GM18520 (cell line): ENCODE results near the gene ATP5MC2.
A peak's percentile ranks its signal among the peaks of the same experiment; 100 is the strongest.
"Not testable (repeated sequence)": the region's sequence is repeated elsewhere in the genome, so short reads cannot be mapped to it uniquely, and the experiment has no call there.

ENCODE experiments used
- ATAC-seq: cut with Tn5 transposase; IDR thresholded peaks from one replicate; pipeline ENCODE4 v1.9.1; 2021; ENCODE audit not compliant: unreplicated experiment

Gene ATP5MC2

DNA sequence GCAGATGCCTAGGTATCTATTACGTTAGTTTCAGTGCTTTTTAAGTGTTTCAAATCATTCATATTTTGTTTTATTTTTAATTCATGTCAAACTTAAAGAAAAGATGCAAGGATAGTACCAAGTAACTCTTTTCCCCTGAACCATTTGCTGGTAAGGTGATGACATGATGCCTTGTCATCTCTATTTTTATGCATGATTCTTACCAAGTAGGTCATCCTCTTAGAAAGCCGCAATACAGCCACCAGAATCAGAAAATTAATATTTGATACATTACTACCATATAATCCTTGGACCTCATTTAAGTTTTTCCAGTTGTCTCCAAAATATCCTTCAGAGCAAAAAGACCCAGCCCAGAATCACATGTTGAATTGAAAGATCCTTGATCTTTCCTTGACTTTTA lies 22.3 kb downstream of the ATP5MC2 start:
- no peak for ATAC-seq

DNA sequence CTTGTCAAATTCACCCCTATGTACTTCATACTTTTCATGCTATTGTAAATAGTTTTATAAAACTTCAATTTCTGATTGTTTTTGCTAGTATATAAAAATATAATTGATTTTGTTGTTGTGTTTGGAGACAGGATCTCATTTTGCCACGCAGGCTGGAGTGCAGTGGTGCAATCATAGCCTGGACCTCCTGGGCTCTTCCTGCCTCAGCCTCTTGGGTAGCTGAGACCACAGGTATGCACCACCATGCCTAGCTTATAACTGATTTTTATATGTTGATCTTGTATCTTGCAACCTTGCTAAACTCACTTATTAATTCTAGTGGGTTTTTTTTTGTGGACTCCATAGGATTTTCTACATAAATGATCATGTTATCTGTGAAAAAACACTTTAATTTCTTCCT lies 23.5 kb downstream of the ATP5MC2 start:
- ATAC-seq, result no peak

DNA sequence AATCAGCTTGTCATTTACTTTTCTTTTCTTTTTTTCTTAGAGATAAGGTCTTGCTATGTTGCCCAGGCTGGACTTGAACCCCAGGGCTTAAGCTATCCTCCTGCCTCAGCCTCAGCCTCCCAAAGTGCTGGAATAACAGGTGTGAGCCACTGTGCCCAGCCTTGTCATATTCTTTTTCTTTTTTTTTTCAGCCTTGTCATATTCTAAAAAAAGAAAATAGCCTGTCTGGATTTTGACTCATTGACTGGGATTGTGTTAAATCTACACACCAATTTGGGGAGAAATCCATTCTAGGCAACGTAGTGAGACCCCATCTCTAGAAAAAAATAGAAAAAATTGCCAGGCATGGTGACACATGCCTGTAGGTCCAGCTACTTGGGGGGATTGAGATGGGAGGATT lies 24.1 kb downstream of the ATP5MC2 start:
- ATAC-seq, result no peak

DNA sequence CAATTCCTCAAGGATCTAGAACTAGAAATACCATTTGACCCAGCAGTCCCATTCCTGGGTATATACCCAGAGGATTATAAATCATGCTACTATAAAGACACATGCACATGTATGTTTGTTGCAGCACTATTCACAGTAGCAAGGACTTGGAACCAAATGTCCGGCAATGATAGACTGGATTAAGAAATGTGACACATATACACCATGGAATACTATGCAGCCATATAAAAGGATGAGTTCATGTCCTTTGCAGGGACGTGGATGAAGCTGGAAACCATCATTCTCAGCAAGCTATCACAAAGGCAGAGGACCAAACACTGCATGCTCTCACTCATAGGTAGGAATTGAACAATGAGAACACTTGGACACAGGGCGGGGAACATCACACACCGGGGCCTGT lies 29.6 kb downstream of the ATP5MC2 start:
- not testable (repeated sequence) for ATAC-seq

DNA sequence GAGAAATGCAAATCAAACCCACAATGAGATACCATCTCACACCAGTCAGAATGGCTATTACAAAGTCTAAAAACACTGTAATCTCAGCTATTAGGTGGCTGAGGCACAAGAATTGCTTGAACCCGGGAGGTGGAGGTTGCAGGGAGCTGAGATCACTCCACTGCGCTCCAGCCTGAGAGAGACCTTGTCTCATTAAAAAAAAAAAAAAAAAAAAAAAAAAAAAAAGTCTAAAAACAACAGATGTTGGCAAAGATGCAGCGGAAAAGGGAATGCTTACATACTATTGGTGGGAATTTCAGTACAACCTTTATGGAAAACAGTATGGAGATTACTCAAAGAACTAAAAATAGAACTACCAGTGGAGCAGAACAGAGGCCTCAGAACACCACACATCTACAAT lies 30.7 kb downstream of the ATP5MC2 start:
- no peak for ATAC-seq

DNA sequence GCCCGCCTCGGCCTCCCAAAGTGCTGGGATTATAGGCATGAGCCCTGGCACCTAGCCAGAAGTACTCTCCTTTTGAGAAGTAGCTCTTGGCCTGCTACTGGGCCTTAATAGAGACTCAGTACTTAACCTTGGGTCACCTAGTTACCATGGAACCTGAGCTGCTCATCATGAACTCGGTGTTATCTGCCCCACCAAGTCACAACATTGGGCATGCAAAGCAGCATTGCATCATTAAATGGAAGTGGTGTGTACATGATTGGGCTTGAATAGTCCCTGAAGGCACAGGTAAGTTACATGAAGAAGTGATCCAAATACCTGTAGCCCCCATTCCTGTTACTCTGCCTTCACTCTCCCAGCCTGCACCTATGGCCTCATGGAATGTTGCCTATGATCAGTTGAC lies 31.8 kb downstream of the ATP5MC2 start:
- ATAC-seq, result no peak

DNA sequence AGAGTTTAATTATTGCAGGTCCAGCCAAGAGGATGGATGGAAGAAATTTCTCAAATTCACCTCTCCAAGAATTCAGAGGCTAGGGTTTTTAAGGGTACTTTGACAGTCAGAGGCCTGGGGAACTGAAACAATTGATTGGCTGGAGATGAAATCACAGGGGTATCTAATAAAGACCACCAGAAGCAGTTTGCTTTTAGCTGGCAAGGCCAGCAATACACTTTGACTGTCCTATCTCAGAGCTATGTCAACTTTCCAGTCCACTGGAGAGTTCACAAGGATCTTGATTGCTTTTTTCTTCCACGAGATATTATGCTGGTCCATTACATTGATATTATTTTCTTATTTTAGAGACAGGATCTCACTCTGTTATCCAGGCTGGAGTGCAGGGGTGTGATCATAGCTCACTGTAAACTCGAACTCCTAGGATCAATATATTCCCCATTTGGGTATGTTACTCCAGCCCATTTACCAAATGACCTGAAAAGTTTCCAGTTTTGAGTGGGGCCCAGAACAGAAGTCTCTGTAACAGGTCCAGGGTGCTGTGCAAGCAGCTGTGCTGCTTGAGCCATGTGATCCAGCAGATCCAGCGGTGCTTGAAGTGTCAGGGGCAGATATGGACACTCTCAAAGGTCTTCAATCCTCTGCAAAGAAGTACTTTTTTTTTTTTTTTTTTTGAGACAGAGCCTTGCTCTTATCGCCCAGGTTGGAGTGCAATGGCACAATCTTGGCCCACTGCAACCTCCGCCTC lies 32.5 kb downstream of the ATP5MC2 start:
- ATAC-seq, result no peak

DNA sequence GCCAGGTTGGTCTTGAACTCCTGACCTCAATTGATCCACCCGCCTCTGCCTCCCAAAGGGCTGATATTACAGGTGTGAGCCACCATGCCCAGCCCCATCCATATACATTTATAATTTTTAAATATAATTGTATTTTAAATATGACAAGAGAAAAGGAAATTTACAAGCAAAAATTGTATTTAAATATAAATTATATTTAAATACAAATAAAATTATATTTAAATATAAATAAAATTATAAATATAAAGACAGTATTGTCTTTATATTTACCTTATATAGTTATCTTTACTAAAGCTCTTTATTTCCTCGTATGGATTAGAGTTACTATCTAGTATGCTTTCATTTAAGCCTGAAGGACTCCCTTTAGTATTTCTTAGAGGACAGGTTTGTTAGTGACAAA lies 37.8 kb downstream of the ATP5MC2 start:
- ATAC-seq, result no peak

DNA sequence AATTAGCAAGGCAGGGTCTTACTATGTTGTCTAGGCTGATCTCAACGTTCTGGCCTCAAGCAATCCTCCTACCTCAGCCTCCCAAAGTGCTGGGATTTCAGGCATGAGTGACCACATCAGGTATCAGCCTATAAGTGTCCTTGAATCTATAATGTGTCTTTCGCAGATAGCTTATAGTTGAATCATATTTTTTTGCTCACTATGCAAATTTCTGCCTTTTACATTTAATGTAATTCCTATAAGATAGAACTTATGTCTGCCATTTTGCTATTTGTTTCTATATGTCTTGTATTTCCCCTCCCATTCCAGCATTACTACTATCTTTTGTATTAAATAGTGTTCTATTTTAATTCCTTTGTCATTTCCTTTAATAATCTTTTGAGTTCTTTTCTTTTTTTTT lies 39.2 kb downstream of the ATP5MC2 start:
- ATAC-seq, result no peak

DNA sequence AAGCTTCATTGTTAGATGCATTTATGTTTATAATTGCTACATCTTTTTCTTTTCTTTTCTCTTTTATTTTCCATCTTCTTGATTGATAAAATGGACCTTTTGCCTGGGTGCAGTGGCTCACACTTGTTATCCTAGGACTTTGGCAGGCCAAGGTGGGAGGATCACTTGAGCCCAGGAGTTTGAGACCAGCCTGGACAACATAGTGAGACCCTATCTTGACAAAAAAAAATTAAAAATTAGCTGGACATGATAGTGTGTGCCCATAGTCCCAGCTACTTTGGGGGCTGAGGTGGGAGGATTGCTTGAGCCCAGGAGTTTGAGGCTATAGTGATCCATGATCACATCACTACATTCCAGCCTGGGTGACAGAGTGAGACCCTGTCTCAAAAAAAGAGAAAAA lies 40.2 kb downstream of the ATP5MC2 start:
- not testable (repeated sequence) for ATAC-seq

DNA sequence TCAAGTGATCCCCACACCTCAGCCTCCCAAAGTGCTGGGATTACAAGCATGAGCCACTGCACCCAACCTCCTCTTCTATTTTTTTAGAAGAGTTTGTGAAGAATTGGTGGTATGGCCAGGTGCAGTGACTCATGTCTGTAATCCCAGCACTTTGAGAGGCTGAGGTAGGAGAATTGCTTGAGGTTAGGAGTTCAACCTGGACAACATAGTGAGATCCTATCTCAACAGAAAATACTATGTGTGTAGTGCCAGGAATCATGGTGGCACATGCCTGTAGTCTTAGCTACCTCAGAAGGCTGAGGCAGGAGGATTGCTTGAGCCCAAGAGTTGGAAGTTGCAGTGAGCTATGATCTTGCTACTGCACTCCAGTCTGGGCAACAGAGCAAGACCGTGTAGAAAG lies 44.2 kb downstream of the ATP5MC2 start:
- no peak for ATAC-seq

DNA sequence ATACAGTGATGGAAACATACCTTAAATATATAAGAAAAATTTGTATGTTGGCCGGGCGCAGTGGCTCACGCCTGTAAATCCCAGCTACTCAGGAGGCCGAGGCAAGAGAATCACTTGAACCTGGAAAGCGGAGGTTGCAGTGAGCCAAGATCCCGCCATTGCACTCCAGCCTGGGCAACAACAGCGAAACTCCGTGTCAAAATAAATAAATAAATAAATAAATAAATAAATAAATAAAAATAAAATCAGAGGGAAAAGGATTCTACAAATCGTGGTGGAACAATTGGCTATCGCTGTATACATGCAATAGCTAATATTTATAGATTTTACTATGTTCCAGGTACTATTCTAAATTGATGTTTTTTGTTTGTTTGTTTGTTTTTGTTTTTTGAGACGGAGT lies 48.0 kb downstream of the ATP5MC2 start:
- no peak for ATAC-seq

DNA sequence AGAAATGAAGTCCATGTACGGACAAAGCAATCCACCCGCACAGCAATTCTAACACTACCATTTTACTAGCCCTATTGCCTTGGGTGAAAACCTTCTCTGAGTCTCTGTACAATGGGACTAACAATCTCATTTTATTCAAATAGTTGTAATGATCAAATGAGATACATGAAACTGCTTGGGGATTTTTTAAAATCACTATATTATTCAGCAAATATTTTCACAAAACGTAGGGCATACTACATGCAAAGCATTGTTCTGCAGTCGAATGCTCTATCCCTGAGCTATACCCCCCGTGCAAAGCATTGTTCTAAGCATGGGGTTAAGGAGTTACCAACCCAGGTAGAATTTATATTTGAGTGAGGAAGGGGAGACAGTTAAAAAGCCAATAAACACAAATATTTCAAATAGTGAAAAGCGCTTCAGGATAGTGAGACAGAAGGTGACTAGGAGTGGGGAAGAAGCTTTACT lies 49.1 kb downstream of the ATP5MC2 start:
- no peak for ATAC-seq

DNA sequence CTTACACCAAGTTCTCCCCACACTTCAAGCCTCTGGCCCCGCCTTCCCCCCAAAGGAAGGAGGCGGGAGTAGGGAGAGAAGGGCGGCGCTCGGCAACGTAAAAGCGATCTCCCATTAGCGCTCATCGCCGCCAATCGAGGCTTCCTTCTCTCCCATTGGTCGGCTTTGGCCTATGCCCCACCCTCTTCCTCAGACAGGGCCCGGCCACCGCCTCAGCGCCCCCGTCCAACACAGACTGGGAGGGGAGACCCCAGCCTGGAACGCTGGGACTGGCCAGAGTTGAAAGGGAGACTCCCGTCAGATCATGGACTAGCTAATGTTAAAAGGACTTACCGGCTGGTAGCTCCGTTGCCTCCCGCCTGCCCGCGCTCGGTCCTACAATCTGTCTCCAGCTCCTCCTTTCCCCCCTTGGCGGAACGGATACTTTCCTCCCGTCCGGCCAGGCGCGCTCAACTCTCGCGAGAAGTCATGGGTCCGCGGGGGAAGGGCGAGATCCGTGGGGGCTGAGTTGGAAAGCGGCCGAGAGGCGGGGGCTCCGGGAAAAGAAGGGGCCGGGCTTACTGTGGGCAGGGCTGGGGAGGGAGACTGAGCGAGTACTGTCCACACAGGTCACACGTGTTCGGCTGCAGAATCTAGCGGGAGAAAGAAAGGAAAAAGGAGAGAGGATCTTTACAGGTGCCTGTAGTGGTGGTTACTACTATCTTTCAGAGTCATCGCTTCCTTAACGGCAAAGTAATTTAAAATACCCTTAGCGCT lies 49.8 kb downstream of the ATP5MC2 start, which contains the start of gene ATF7:
TSS of gene ATF7 (minus strand) at position 437 of the 756 bp plus-strand sequence. CDS start 25,382 bp downstream, outside the sequence.
- peak; percentile 90 for ATAC-seq

DNA sequence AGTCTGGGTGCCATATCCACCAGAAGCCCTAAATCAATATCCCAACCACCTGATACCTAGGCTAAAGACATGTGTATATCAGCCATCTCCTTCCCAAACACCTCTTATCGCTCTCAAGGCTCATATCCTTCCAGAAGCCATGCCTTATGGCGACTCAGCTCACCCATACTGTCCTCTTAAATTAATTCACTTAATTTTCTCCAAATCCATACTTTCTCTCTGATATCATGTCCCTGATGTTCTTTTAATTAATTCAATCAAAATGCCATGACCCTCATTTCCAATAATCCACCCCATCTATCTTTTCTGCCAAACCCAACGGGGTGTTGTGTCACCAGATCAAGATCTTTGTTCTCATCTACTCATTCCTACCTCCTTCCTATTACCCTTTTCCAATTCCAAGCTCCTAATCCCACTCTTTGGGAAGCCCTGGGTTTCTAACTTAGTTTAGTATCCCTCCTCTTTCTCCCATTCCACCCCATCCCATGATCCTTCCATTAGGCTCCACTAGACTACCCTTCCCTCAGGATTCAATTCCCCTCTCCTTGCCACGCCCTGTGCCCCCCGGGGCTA lies 50.4 kb downstream of the ATP5MC2 start:
- ATAC-seq, result no peak

DNA sequence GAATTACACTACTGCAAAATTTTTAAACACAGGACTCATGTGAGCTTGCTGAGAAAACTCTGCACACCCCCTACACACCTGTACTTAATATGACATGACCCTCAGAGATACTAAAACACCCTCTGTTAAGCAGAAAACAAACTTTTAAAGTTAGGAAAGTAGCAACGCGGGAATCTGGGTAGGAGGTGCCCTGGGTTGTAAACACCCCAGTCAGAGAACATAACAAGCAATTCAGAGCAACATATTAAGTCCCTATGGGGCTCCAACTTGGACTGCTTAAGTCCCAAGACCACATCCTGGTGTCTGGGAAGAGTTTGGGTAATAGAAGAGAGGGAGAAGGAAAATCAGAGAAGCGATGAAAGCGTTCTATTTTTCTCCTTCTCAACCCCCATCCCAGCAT lies 50.9 kb downstream of the ATP5MC2 start:
- no peak for ATAC-seq

DNA sequence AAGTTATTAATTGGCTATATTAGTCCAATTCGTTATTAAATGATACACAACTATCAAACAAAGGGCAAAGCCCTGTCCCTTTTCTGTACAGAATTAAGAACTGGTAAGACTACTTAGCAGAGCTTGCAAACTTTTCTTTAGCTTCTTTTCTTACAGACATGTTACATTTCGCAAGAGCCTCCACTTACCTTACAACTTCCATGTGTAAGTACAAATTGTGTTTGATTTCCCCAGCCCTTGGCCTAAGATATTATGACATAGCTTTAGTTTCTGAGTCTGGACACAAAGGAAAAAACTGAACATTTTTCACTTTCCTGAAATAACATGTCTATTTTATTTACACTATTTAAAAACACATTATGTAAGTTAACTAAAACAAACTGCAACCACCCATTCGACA lies 51.4 kb downstream of the ATP5MC2 start:
- no peak for ATAC-seq

DNA sequence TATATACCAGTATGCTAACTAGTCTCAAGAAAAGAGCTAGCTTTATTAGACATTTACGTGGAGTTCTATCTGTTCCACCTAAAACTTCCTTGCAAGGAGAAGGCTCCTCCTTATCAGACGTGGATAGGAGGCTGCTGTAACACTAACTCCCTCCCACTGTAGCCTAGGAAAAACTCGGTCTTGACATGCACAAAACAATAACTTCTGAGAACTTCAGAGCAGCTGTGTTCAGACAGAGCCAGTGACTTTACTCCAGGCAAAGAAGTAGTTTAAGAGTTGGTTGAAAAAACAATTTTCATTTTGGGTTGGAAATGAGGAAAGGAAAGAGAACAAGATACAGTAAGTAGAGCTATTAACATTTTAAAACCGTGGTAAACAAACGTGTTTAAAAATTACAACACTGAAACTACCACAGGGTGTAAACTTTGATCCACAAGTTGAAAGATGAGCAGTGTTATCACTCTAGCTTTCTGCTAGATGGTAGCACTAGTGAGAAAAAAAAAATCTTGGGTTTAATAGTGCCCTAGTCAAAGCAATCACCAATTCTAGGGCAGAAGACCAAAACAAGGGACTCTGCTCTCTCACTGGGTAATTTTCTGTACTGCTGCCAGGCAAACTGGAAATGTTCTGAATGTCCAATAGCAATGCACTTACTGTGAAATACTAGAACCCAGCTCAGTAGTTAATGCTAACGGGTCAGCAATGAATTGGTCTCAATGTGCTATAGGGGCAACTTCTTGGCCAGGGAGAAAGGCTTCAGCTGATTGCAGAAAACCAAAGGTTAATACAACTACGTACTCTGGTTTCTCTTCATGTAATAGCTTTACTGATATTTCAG lies 52.1 kb downstream of the ATP5MC2 start:
- no peak for ATAC-seq

DNA sequence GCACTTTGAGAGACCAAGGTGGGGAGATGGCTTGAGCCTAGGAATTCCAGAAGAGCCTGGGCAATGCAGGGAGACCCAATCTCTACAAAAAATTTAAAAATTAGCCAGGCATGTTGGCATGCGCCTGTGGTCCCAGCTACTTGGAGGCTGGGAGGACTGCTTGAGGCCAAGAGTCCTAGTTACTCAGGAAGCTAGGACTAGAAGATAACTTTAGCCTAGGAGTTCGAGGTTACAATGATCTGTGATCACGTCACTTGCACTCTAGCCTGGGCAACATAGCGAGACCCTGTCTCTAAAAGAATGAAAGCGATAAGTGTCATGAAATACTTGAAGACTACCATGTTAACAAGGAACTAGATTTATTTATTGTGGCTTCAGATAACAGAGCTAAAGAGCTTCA lies 53.2 kb downstream of the ATP5MC2 start:
- ATAC-seq, result no peak

DNA sequence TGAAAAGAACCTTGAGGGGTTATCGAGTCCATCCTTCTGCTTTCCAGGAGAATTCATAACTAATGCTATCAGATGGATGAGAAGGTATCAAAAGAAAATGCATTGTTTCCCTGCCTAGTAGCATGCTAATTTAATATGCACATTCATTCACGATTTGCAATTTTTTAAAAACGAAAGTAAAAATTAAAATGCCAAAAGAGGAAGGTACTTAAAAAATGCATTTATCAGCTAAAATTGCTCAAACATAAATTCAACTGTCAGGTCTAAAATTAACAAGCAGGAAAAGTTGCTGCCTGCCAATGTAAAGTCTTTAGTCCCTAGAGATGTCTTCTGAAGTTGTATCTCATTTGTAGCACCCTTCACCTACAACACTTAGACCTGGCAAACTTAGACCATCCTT lies 57.6 kb downstream of the ATP5MC2 start:
- no peak for ATAC-seq

DNA sequence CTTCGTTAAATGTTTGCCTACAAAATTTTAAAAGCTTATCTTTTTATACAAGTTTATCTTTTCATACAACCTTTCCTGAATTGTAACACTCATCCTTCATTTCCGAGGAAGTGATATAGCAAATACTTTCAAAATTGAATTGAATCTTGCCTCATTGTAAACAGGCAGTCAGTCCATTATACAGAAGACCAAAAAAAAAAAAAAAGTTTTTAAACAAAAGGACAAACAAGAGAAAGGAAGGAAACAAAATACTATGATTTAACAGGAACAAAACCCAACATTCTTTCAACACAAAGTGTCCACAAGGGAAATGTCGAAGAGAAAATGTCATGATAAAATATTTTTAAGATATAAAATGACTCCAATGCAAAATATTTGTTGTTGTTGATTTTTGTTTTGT lies 58.2 kb downstream of the ATP5MC2 start:
- no peak for ATAC-seq
